PC-3 (cell line): ENCODE results near the gene LEMD2. TPM values are rescaled to one million over a fixed set of nuclear protein-coding genes. Genes with fewer than 3 reads are reported as not detected.
A peak's percentile ranks its signal among the peaks of the same experiment; 100 is the strongest.

Experiments
- ATAC-seq: fragments of 200-7000 bp; cut with Tn5 transposase; 2 replicates; pipeline ENCODE4 v1.9.1; 2020; ENCODE audit warnings: mild to moderate bottlenecking, moderate library complexity
- BruUV-seq: library from RNA; stranded (reverse); fragments of 400-500 nt; replicated peaks from 2 replicates; lab custom pipeline; 2021; lab: Mats Ljungman, UMichigan
- CTCF ChIA-PET: fragments of 300-600 bp; sonication (Branson Sonifier 250); formaldehyde crosslinking; loops from one replicate; lab custom pipeline; 2022; ENCODE audit warnings: antibody characterized with exemption; lab: Charles Lee
- POLR2A ChIA-PET: fragments of 300-600 bp; sonication (Branson Sonifier 250); formaldehyde crosslinking; loops from one replicate; lab custom pipeline; 2022; ENCODE audit warnings: antibody characterized with exemption; ENCODE audit not compliant: unreplicated experiment; lab: Charles Lee
- DNase-seq: peaks from one replicate; pipeline ENCODE4 v3.0.0-alpha.2; 2015
- H2AFZ ChIP-seq: fragments of 300-600 bp; sonication (generic); 2 replicates; pipeline ENCODE4 v1.6.0; 2016; ENCODE audit warnings: antibody characterized with exemption, low read length
- H3F3A ChIP-seq: fragments of 300-600 bp; sonication (generic); one replicate; pipeline ENCODE4 v1.6.0; 2017; ENCODE audit warnings: antibody characterized with exemption, low read length, control low read depth, mild to moderate bottlenecking; ENCODE audit not compliant: unreplicated experiment
- H3K27ac ChIP-seq: fragments of 300-600 bp; sonication (generic); 2 replicates; pipeline ENCODE4 v1.5.1; 2016; ENCODE audit warnings: mild to moderate bottlenecking, low read length
- H3K27me3 ChIP-seq: fragments of 300-600 bp; sonication (generic); 2 replicates; pipeline ENCODE4 v1.6.1; 2016; ENCODE audit warnings: low read length, mixed read lengths
- H3K36me3 ChIP-seq: fragments of 300-600 bp; sonication (generic); 2 replicates; pipeline ENCODE4 v1.6.1; 2016; ENCODE audit warnings: low read depth, mixed run types, low read length, mixed read lengths
- H3K4me1 ChIP-seq: fragments of 300-600 bp; sonication (generic); 2 replicates; pipeline ENCODE4 v1.5.1; 2016; ENCODE audit warnings: low read length; ENCODE audit not compliant: insufficient read depth
- H3K4me2 ChIP-seq: fragments of 300-600 bp; sonication (generic); 2 replicates; pipeline ENCODE4 v1.6.0; 2016; ENCODE audit warnings: low read length
- H3K4me3 ChIP-seq: fragments of 300-600 bp; sonication (generic); 2 replicates; pipeline ENCODE4 v1.5.1; 2016; ENCODE audit warnings: mild to moderate bottlenecking, low read length, mixed read lengths
- H3K79me2 ChIP-seq: fragments of 300-600 bp; sonication (generic); 2 replicates; pipeline ENCODE4 v1.6.1; 2017; ENCODE audit warnings: low read length, mixed read lengths
- H3K9ac ChIP-seq: fragments of 300-600 bp; sonication (generic); 2 replicates; pipeline ENCODE4 v1.6.0; 2016; ENCODE audit warnings: mild to moderate bottlenecking, low read length
- H3K9me2 ChIP-seq: fragments of 300-600 bp; sonication (generic); replicated peaks from 2 replicates; pipeline ENCODE4 v1.6.1; 2016; ENCODE audit warnings: mixed run types, low read length, mixed read lengths
- H3K9me3 ChIP-seq: fragments of 300-600 bp; sonication (generic); 2 replicates; pipeline ENCODE4 v1.6.1; 2016; ENCODE audit warnings: low read length, mixed read lengths
- H4K20me1 ChIP-seq: fragments of 300-600 bp; sonication (generic); 2 replicates; pipeline ENCODE4 v1.6.1; 2016; ENCODE audit warnings: low read length, mixed read lengths
- EZH2 ChIP-seq: fragments of 300-600 bp; sonication (generic); IDR thresholded peaks from one replicate; pipeline ENCODE4 v1.6.1; 2017; ENCODE audit warnings: antibody characterized with exemption, mild to moderate bottlenecking, low read length; ENCODE audit not compliant: unreplicated experiment
- EZH2phosphoT487 ChIP-seq: fragments of 300-600 bp; sonication (generic); IDR thresholded peaks from 2 replicates; pipeline ENCODE4 v1.6.1; 2018; ENCODE audit warnings: mild to moderate bottlenecking, antibody characterized with exemption, low read length, borderline replicate concordance
- intact Hi-C: fragments of 100-400 bp; cut with micrococcal nuclease; formaldehyde crosslinking; loops from 2 replicates; pipeline ENCODE4 v1.9.0; 2023
- total RNA-seq: library from RNA; depleted of rRNA; stranded (reverse); fragments of >200 nt; gene quantifications from 2 replicates; pipeline ENCODE4 v1.2.3, GENCODE V29; 2014
- TF ChIP-seq, protein P1 (sequence below): fragments of 300-600 bp; sonication (generic); conservative IDR thresholded peaks from 2 replicates; pipeline ENCODE4 v1.5.1; 2017; ENCODE audit warnings: antibody characterized with exemption, low read depth, mild to moderate bottlenecking, low read length

LEMD2 gene
- total RNA-seq, 1 experiment from 2014 or later, result 54.5 TPM

DNA sequence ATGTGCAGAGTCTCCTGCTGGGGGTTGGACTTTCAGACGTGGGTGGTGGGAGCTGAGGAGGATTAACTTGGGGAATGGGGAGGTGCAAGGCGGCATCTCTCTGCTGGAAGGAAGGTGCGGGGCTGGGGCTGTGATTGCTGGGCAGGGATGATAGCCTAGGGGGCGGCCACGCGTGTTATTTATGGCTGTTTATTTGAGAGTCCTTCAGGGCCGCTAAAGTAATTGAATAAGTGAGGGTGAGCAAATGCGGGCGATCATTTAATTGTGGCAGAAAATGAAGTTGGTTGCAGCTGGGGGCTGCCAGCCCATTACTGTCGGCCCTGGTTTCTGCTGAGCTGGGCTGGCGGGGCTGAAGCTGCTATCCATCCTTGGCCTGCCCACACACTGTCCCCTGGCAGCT, 34.7 kb downstream of the LEMD2 start:
- no peaks in the 10 kb centered on the region for H3K36me3 ChIP-seq
- ATAC-seq (no peak), DNase-seq (no peak)
- intact Hi-C loops, result no loop called here
- no peak overlapping the region for H3K9ac ChIP-seq
- H4K20me1 ChIP-seq, result no peaks in the 10 kb centered on the region
- POLR2A ChIA-PET, result no interaction called here
- TF ChIP-seq EZH2phosphoT487 (no peak), EZH2 (no peak)
- TF ChIP-seq, protein P1, sequence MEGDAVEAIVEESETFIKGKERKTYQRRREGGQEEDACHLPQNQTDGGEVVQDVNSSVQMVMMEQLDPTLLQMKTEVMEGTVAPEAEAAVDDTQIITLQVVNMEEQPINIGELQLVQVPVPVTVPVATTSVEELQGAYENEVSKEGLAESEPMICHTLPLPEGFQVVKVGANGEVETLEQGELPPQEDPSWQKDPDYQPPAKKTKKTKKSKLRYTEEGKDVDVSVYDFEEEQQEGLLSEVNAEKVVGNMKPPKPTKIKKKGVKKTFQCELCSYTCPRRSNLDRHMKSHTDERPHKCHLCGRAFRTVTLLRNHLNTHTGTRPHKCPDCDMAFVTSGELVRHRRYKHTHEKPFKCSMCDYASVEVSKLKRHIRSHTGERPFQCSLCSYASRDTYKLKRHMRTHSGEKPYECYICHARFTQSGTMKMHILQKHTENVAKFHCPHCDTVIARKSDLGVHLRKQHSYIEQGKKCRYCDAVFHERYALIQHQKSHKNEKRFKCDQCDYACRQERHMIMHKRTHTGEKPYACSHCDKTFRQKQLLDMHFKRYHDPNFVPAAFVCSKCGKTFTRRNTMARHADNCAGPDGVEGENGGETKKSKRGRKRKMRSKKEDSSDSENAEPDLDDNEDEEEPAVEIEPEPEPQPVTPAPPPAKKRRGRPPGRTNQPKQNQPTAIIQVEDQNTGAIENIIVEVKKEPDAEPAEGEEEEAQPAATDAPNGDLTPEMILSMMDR, result no peak
- no TSS peak for BruUV-seq
- no peaks in the 10 kb centered on the region for H3K9me3 ChIP-seq
- H2AFZ ChIP-seq, result no peak overlapping the region
- H3K27ac ChIP-seq, result no peak overlapping the region
- H3K4me2 ChIP-seq, result no peak overlapping the region
- no peaks in the 10 kb centered on the region for H3F3A ChIP-seq
- peaks cover 15% of the 10 kb centered on the region for H3K4me1 ChIP-seq
- H3K79me2 ChIP-seq, result no peaks in the 10 kb centered on the region
- no peaks in the 10 kb centered on the region for H3K27me3 ChIP-seq
- H3K4me3 ChIP-seq, result no peak overlapping the region
- CTCF ChIA-PET, result no interaction called here
- no peaks in the 10 kb centered on the region for H3K9me2 ChIP-seq

DNA sequence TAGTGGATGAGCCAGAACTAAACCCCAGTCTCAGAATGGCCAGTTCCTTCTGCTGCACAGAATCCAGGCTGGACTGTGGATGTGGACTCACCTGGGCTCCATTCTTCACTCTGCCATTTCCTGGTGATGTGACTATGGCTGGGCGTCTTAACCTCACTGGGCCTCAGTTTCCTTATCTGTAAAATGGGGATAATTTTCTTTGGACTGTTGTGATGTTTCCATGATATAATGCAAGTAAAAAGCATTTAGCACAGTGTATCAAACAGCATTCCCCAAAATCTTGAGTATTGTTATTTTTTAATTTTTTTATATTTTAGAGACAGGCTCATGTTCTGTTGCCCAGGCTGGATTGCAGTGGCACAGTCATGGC, 36.3 kb downstream of the LEMD2 start:
- H4K20me1 ChIP-seq, result no peaks in the 10 kb centered on the region
- POLR2A ChIA-PET, result no interaction called here
- DNase-seq (no peak), ATAC-seq (no peak)
- H3K9me2 ChIP-seq, result no peaks in the 10 kb centered on the region
- intact Hi-C loops, result no loop called here
- CTCF ChIA-PET, result no interaction called here
- no peak overlapping the region for H2AFZ ChIP-seq
- H3K4me3 ChIP-seq, result no peak overlapping the region
- H3K4me2 ChIP-seq, result no peak overlapping the region
- H3K27ac ChIP-seq, result no peak overlapping the region
- H3F3A ChIP-seq, result no peaks in the 10 kb centered on the region
- H3K27me3 ChIP-seq, result no peaks in the 10 kb centered on the region
- H3K9ac ChIP-seq, result no peak overlapping the region
- H3K79me2 ChIP-seq, result no peaks in the 10 kb centered on the region
- no peaks in the 10 kb centered on the region for H3K9me3 ChIP-seq
- TF ChIP-seq EZH2phosphoT487 (no peak), EZH2 (no peak)
- TF ChIP-seq, protein P1, result no peak
- peaks cover 6% of the 10 kb centered on the region; the same call in 1 of the 2 replicates for H3K4me1 ChIP-seq
- BruUV-seq, result no TSS peak
- no peaks in the 10 kb centered on the region for H3K36me3 ChIP-seq

DNA sequence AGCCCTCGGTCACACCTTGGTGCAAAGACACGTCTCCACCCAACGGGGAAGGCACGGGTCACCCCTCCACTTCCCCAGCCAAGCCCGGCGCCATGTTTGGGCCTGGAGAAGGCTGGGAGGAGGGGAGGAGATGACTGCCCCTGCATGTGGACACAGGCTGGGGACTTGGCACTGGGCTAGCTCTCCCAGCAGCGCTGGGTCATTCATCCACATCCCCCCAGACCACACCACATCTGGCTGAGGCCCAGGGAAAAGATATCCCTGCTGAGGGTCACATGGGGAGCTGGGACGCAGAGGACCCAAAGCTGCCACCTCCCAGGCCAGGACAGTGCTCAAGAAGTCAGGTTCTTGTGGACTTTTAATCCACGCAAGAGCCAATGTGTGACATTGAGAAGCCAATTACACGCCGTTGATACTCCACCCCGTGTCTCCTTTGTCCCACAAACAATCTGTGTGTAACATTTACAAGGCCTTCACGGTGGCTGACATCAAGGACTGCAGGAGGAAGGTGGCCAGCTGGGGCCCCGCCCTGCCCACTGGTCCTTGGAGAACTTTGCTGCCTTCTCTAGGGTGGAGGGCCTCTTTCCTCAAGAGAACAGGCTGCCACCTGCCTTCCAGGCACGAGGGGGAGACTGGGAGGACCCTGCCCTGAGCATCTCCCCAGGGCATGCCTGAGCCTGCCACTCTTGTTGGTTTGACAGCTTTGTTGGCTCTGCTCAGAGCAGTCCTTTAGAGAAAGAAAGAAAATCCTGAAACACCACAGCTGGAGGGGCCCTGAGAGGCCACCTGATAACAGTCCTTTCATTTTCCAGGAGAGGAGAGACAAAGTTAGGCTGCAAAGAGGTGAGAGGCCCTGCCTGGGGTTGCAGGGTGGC, 36.9 kb downstream of the LEMD2 start:
- no peaks in the 10 kb centered on the region for H3F3A ChIP-seq
- no peak overlapping the region for H3K4me3 ChIP-seq
- no peaks in the 10 kb centered on the region for H4K20me1 ChIP-seq
- no peak overlapping the region for H3K4me2 ChIP-seq
- no peak overlapping the region for H2AFZ ChIP-seq
- no TSS peak for BruUV-seq
- no peaks in the 10 kb centered on the region for H3K9me3 ChIP-seq
- POLR2A ChIA-PET, result no interaction called here
- no peak overlapping the region for H3K27ac ChIP-seq
- CTCF ChIA-PET, result no interaction called here
- TF ChIP-seq, protein P1, result no peak
- TF ChIP-seq EZH2phosphoT487 (no peak), EZH2 (no peak)
- H3K9ac ChIP-seq, result no peak overlapping the region
- peaks cover 6% of the 10 kb centered on the region; the same call in 1 of the 2 replicates for H3K4me1 ChIP-seq
- DNase-seq (no peak), ATAC-seq (peak; percentile 46)
- no peaks in the 10 kb centered on the region for H3K27me3 ChIP-seq
- no peaks in the 10 kb centered on the region for H3K9me2 ChIP-seq
- no peaks in the 10 kb centered on the region for H3K79me2 ChIP-seq
- H3K36me3 ChIP-seq, result no peaks in the 10 kb centered on the region
- intact Hi-C loops, result no loop called here
